ENCODE results near the gene HDGFL3.

Gene HDGFL3

GRCh38 chr15:83082730-83083386, 124.8 kb downstream of the HDGFL3 start:
- TF ChIP-seq GATA2 (IDR thresholded peaks at IDR 0.05; ENCODE audit: low read depth, low read length): no peak
- no peak for TF ChIP-seq GATA3 (IDR thresholded peaks at IDR 0.05; ENCODE audit: low read depth, low read length)

GRCh38 chr15:83081256-83082014, 126.2 kb downstream of the HDGFL3 start:
- no peak for TF ChIP-seq GATA3 (IDR thresholded peaks at IDR 0.05; ENCODE audit: low read depth, low read length)
- no peak for TF ChIP-seq GATA2 (IDR thresholded peaks at IDR 0.05; ENCODE audit: low read depth, low read length)

- TF ChIP-seq GATA2 (IDR thresholded peaks at IDR 0.05; ENCODE audit: low read depth, low read length) (no peak), GATA3 (IDR thresholded peaks at IDR 0.05; ENCODE audit: low read depth, low read length) (no peak)
Observed at GRCh38 chr15:83078712-83079111, 128.9 kb downstream of the HDGFL3 start.

All from SH-SY5Y (cell line).